Immature natural killer cell (primary cell): Measurements from ENCODE around the gene RPS19. TPM values are rescaled to one million over a fixed set of nuclear protein-coding genes. Genes with fewer than 3 reads are reported as not detected.
A peak's percentile ranks its signal among the peaks of the same experiment; 100 is the strongest.

ENCODE experiments used
- DNase-seq, 3 donors: peaks; one replicate each; pipeline ENCODE4 v3.0.0; 2022; ENCODE audit warnings: mixed read lengths in 1 of 3
- H3K27ac Mint-ChIP-seq, 6 donors: one replicate each; pipeline ENCODE4 v1.8.0; 2020; ENCODE audit warnings: mixed read lengths in 6 of 6, mild to moderate bottlenecking in 5 of 6, inconsistent platforms in 4 of 6, moderate library complexity in 3 of 6
- H3K27me3 Mint-ChIP-seq, 3 donors: one replicate each; pipeline ENCODE4 v1.8.0; 2020 to 2021; ENCODE audit warnings: low read depth in 3 of 3, mild to moderate bottlenecking in 3 of 3, mixed read lengths in 3 of 3, moderate library complexity in 3 of 3, inconsistent platforms in 1 of 3
- H3K36me3 Mint-ChIP-seq, 3 donors: one replicate each; pipeline ENCODE4 v1.8.0; 2020; ENCODE audit warnings: mixed read lengths in 3 of 3, inconsistent platforms in 2 of 3, mild to moderate bottlenecking in 2 of 3
- H3K4me1 Mint-ChIP-seq, 2 donors: one replicate each; pipeline ENCODE4 v1.8.0; 2020; ENCODE audit warnings: inconsistent platforms in 2 of 2, mild to moderate bottlenecking in 2 of 2, mixed read lengths in 2 of 2, moderate library complexity in 1 of 2
- H3K4me3 Mint-ChIP-seq, 5 donors: one replicate each; pipeline ENCODE4 v1.8.0; 2020; ENCODE audit warnings: mild to moderate bottlenecking in 5 of 5, mixed read lengths in 5 of 5, inconsistent platforms in 3 of 5, moderate library complexity in 3 of 5
- H3K9me3 Mint-ChIP-seq, 6 donors: one replicate each; pipeline ENCODE4 v1.8.0; 2020; ENCODE audit warnings: mild to moderate bottlenecking in 6 of 6, mixed read lengths in 6 of 6, inconsistent platforms in 4 of 6, moderate library complexity in 3 of 6
- polyA plus RNA-seq, 3 donors: library from polyadenylated mRNA; unstranded; fragments of 300-500 nt; fragmentation: Illumina TruSeq; gene quantifications; one replicate each; pipeline ENCODE4 v1.2.3, GENCODE V29; 2021

Gene RPS19
- polyA plus RNA-seq, 3 donors from 2014 or later, result 2,260 to 5,043 (median 3,564) TPM

- Mint-ChIP-seq H3K27ac (peak within 1 kb of the TSS; percentile 98 to 100 (median 99)), H3K4me3 (peak within 1 kb of the TSS; percentile 49 to 87 (median 73)), H3K36me3 (no peaks in the 10 kb centered on the region), H3K9me3 (no peaks in the 10 kb centered on the region), H3K4me1 (peaks cover 46 to 85% of the 10 kb centered on the region in 2 donors), H3K27me3 (peaks cover 9 to 17% (median 9%) of the 10 kb centered on the region in 3 donors)
- no peak for DNase-seq
Observed at GRCh38 chr19:41876847-41877832, 17.1 kb downstream of the RPS19 start, which contains the start of gene CD79A. TSS of gene CD79A (plus strand) at chr19:41877279. CDS start at chr19:41877305, 26 bp downstream.

GRCh38 chr19:41877916-41878905, 18.2 kb downstream of the RPS19 start:
- Mint-ChIP-seq H3K9me3 (no peaks in the 10 kb centered on the region), H3K4me1 (peaks cover 43 to 80% of the 10 kb centered on the region in 2 donors), H3K36me3 (no peaks in the 10 kb centered on the region), H3K27me3 (peaks cover 13 to 16% (median 15%) of the 10 kb centered on the region in 3 donors), H3K4me3 (peak overlapping the region in 3 of 5 donors; percentile 26 to 64 (median 59)), H3K27ac (peak overlapping the region; percentile 98 to 100 (median 99))
- no peak for DNase-seq

GRCh38 chr19:41879080-41879479, 19.0 kb downstream of the RPS19 start:
- DNase-seq, result no peak
- no peak overlapping the region for H3K4me3 Mint-ChIP-seq
- peaks cover 17 to 23% (median 18%) of the 10 kb centered on the region in 3 donors for H3K27me3 Mint-ChIP-seq
- no peaks in the 10 kb centered on the region for H3K9me3 Mint-ChIP-seq
- H3K36me3 Mint-ChIP-seq, result peaks cover 0 to 4% (median 0%) of the 10 kb centered on the region in 3 donors
- H3K27ac Mint-ChIP-seq, result peak overlapping the region in 4 of 6 donors; percentile 16 to 100 (median 52)
- peaks cover 39 to 78% of the 10 kb centered on the region in 2 donors for H3K4me1 Mint-ChIP-seq

DNA sequence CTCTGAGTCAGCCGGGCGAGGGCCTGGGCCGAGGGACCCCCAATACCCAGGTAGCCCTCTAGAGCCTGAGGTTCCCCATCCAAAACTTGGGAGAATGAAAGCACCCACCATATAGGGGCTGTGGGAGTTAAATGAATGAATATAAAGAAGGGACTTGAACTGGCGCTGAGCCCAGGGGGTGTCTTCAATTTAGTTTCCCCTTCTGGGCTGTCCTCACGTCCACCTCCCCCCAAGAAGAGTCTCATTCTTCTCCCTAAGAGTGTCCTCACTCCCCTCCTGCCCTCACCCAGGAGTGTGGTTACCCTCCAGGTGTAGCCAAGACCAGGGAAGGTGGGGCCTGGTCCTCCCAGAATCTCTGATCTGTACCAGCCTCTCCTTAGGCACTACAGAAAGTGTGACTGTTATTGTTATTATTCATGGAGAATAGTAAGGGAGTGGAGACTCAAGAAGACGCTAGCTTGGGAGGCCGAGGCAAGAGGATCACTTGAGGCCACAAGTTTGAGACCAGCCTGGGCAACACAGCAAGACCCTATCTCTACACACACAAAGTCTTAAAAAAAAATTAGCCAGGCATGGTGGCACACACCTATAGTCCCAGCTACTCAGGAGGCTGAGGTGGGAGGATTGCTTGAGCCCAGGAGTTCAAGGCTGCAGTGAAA, 19.7 kb downstream of the RPS19 start:
- Mint-ChIP-seq H3K9me3 (no peaks in the 10 kb centered on the region), H3K27ac (peak overlapping the region in 5 of 6 donors; percentile 57 to 87 (median 78)), H3K4me3 (peak overlapping the region in 2 of 5 donors; percentile 2 to 55), H3K27me3 (peaks cover 18 to 26% (median 18%) of the 10 kb centered on the region in 3 donors), H3K36me3 (peaks cover 0 to 4% (median 1%) of the 10 kb centered on the region in 3 donors), H3K4me1 (peaks cover 41 to 74% of the 10 kb centered on the region in 2 donors)
- DNase-seq, result no peak

- H3K4me1 Mint-ChIP-seq, result peaks cover 44 to 75% of the 10 kb centered on the region in 2 donors
- DNase-seq, result no peak
Observed at GRCh38 chr19:41880329-41880708, 20.3 kb downstream of the RPS19 start.

GRCh38 chr19:41882568-41883462, 22.8 kb downstream of the RPS19 start, which contains the start of gene ARHGEF1:
TSS of gene ARHGEF1 (plus strand) at chr19:41883184. CDS start at chr19:41888083, 4,899 bp downstream.
- Mint-ChIP-seq H3K4me3 (peak within 1 kb of the TSS; percentile 95 to 99 (median 97)), H3K27ac (peak within 1 kb of the TSS; percentile 98 to 100 (median 99)), H3K27me3 (peaks cover 18 to 31% (median 23%) of the 10 kb centered on the region in 3 donors), H3K36me3 (peaks cover 3 to 11% (median 8%) of the 10 kb centered on the region in 3 donors), H3K4me1 (peaks cover 39 to 72% of the 10 kb centered on the region in 2 donors), H3K9me3 (no peaks in the 10 kb centered on the region)
- DNase-seq, result peak; percentile 57 to 65 (median 64)

More at GRCh38 chr19:41880329-41880708, 20.3 kb downstream of the RPS19 start:
- H3K27ac Mint-ChIP-seq, result peak overlapping the region in 5 of 6 donors; percentile 57 to 87 (median 78)
- H3K27me3 Mint-ChIP-seq, result peaks cover 16 to 25% (median 17%) of the 10 kb centered on the region in 3 donors
- peaks cover 0 to 5% (median 4%) of the 10 kb centered on the region in 3 donors for H3K36me3 Mint-ChIP-seq
- no peaks in the 10 kb centered on the region for H3K9me3 Mint-ChIP-seq
- peak overlapping the region in 2 of 5 donors; percentile 2 to 55 for H3K4me3 Mint-ChIP-seq

- peaks cover 25 to 38% (median 29%) of the 10 kb centered on the region in 3 donors for H3K27me3 Mint-ChIP-seq
Observed at GRCh38 chr19:41883463-41883820, 23.4 kb downstream of the RPS19 start.

DNA sequence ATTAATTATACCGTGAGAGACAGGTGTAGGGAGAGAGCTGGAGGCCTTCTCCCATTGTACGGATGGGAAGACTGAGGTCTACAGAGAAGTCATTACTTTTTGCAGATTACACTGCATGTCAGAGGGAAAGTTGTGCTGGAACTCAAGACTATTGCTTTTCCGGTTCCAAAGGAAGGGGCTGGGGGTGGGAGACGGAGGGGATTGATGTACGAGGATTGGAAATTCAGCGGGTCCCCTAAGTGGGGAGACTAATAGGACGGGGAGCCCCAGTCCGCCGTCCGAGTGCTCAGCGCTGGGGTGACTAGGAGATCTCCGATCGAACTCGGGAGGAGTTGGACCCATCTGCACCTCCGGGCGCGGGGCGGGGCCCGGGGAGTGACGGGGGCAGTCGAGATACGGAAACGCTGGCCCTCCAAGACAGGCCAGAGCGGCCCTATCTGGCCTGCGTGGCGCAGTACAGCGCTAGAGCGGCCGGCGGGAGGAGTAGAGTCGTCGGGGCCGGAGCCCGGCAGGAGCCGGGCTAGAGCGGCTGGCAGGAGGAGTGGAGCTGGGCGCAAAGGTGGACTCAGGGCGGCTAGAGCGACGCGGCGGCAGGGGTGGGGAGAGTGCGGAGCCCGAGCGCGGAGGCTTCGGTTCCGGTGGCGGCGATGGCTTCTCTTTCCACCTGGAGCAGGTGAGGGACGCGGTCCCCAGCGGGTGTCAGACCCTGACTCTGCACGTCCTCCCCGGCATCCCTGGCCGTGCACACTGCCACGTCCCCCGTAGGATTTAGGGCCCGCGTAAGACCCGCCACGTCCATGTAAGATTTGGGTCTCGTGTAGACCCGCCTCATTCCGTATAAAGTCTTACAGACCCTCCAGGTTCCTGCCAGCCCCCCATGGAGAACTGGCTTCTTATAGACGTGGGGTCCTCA, 24.0 kb downstream of the RPS19 start:
- Mint-ChIP-seq H3K4me3 (peak overlapping the region; percentile 93 to 97 (median 95)), H3K36me3 (peaks cover 5 to 20% (median 8%) of the 10 kb centered on the region in 3 donors), H3K27me3 (peaks cover 29 to 43% (median 33%) of the 10 kb centered on the region in 3 donors), H3K27ac (peak overlapping the region; percentile 96 to 99 (median 98)), H3K4me1 (peaks cover 48 to 74% of the 10 kb centered on the region in 2 donors), H3K9me3 (no peaks in the 10 kb centered on the region)
- DNase-seq, result peak; percentile 87 to 92 (median 91)

More at GRCh38 chr19:41883463-41883820, 23.4 kb downstream of the RPS19 start:
- Mint-ChIP-seq H3K4me3 (peak overlapping the region; percentile 93 to 97 (median 95)), H3K9me3 (no peaks in the 10 kb centered on the region), H3K4me1 (peaks cover 42 to 72% of the 10 kb centered on the region in 2 donors), H3K36me3 (peaks cover 3 to 16% (median 8%) of the 10 kb centered on the region in 3 donors), H3K27ac (peak overlapping the region; percentile 96 to 99 (median 98))
- DNase-seq, result no peak

GRCh38 chr19:41886761-41887710, 27.0 kb downstream of the RPS19 start:
- H3K4me3 Mint-ChIP-seq, result peak overlapping the region; percentile 91 to 95 (median 94)
- H3K36me3 Mint-ChIP-seq, result peaks cover 19 to 33% (median 20%) of the 10 kb centered on the region in 3 donors
- no peaks in the 10 kb centered on the region for H3K9me3 Mint-ChIP-seq
- H3K27me3 Mint-ChIP-seq, result peaks cover 29 to 52% (median 38%) of the 10 kb centered on the region in 3 donors
- peaks cover 67 to 84% of the 10 kb centered on the region in 2 donors for H3K4me1 Mint-ChIP-seq
- peak overlapping the region; percentile 96 to 99 (median 99) for H3K27ac Mint-ChIP-seq
- DNase-seq, result peak; percentile 92 to 94 (median 93)
